Fibroblast of villous mesenchyme (primary cell): ENCODE data around the gene IL26. TPM values are rescaled to one million over a fixed set of nuclear protein-coding genes. Genes with fewer than 3 reads are reported as not detected.

Experiments used
- DNase-seq: peaks from one replicate; pipeline ENCODE4 v3.0.0-alpha.2; 2010; ENCODE audit warnings: low read depth
- H3K4me3 ChIP-seq: 2 replicates; pipeline ENCODE4 v1.5.1; 2011; ENCODE audit warnings: low read depth, mild to moderate bottlenecking, low read length
- CTCF ChIP-seq: IDR thresholded peaks from 2 replicates; pipeline ENCODE4 v1.5.1; 2012; ENCODE audit warnings: low read depth, mild to moderate bottlenecking, low read length; ENCODE audit not compliant: insufficient read depth
- total RNA-seq: library from RNA; depleted of rRNA; stranded (reverse); fragments of >200 nt; gene quantifications from 2 replicates; pipeline ENCODE4 v1.2.3, GENCODE V29; 2012

IL26 gene
- total RNA-seq, 1 donor: not detected

GRCh38 chr12:68245180-68246021, 19.8 kb upstream of the IL26 start:
- DNase-seq: peak; percentile 37
- peak overlapping the region; percentile 42 for H3K4me3 ChIP-seq
- no peak for TF ChIP-seq CTCF

- no peak overlapping the region for H3K4me3 ChIP-seq
- no peak for DNase-seq
- TF ChIP-seq CTCF: no peak
These were observed 17.2 kb upstream of the IL26 start for GRCh38 chr12:68242777-68243176.

GRCh38 chr12:68240975-68241374, 15.4 kb upstream of the IL26 start:
- no peak overlapping the region for H3K4me3 ChIP-seq
- TF ChIP-seq CTCF: no peak
- peak; percentile 77 for DNase-seq

- DNase-seq: peak; percentile 79
- TF ChIP-seq CTCF: no peak
- H3K4me3 ChIP-seq: no peak overlapping the region
These were observed 14.5 kb upstream of the IL26 start for GRCh38 chr12:68240079-68240478.

GRCh38 chr12:68239309-68239982, 13.8 kb upstream of the IL26 start:
- H3K4me3 ChIP-seq: no peak overlapping the region
- TF ChIP-seq CTCF: no peak
- DNase-seq: no peak

- TF ChIP-seq CTCF: no peak
- H3K4me3 ChIP-seq: no peak overlapping the region
- no peak for DNase-seq
These were observed 12.0 kb upstream of the IL26 start for GRCh38 chr12:68237619-68238018.
